ENCODE measurements around the gene ITPR1. TPM values are rescaled to one million over a fixed set of nuclear protein-coding genes. Genes with fewer than 3 reads are reported as not detected.

Gene ITPR1
- polyA plus RNA-seq, 6 donors from 2014 or later: 54.8 to 110 (median 87.3) TPM

- peak overlapping the region in 1 of 8 donors; percentile 19 for H3K4me3 Mint-ChIP-seq
- H3K9me3 Mint-ChIP-seq: no peaks in the 10 kb centered on the region
- H3K4me1 Mint-ChIP-seq: peaks cover 2 to 6% (median 3%) of the 10 kb centered on the region in 3 donors
- ATAC-seq (ENCODE audit: low read depth in 2 of 2) (no peak), DNase-seq (no peak)
- H3K27me3 Mint-ChIP-seq: no peaks in the 10 kb centered on the region
- H3K36me3 Mint-ChIP-seq: peaks cover 11 to 28% of the 10 kb centered on the region in 2 donors
- peak overlapping the region in 3 of 6 donors; percentile 22 to 51 (median 27) for H3K27ac Mint-ChIP-seq
Measured at GRCh38 chr3:4730719-4731118, 237.6 kb downstream of the ITPR1 start.

GRCh38 chr3:4731543-4732111 is 238.5 kb downstream of the ITPR1 start:
- Mint-ChIP-seq H3K36me3 (peaks cover 20 to 32% of the 10 kb centered on the region in 2 donors), H3K27ac (peak overlapping the region in 3 of 6 donors; percentile 20 to 36 (median 28)), H3K4me3 (no peak overlapping the region), H3K27me3 (no peaks in the 10 kb centered on the region), H3K4me1 (peaks cover 2 to 6% (median 4%) of the 10 kb centered on the region in 3 donors), H3K9me3 (no peaks in the 10 kb centered on the region)
- no peak for ATAC-seq (ENCODE audit: low read depth in 2 of 2)
- no peak for DNase-seq

- H3K27ac Mint-ChIP-seq: peak overlapping the region in 2 of 6 donors; percentile 10 to 12
- H3K9me3 Mint-ChIP-seq: no peaks in the 10 kb centered on the region
- peaks cover 33 to 42% of the 10 kb centered on the region in 2 donors for H3K36me3 Mint-ChIP-seq
- ATAC-seq (ENCODE audit: low read depth in 2 of 2) (no peak), DNase-seq (no peak)
- no peak overlapping the region for H3K4me3 Mint-ChIP-seq
- H3K4me1 Mint-ChIP-seq: peaks cover 8 to 16% (median 12%) of the 10 kb centered on the region in 3 donors
- H3K27me3 Mint-ChIP-seq: no peaks in the 10 kb centered on the region
Measured at GRCh38 chr3:4732925-4733324, 239.8 kb downstream of the ITPR1 start.

- Mint-ChIP-seq H3K27me3 (no peaks in the 10 kb centered on the region), H3K27ac (no peak overlapping the region), H3K36me3 (peaks cover 36 to 40% of the 10 kb centered on the region in 2 donors), H3K9me3 (no peaks in the 10 kb centered on the region), H3K4me1 (peaks cover 20 to 29% (median 23%) of the 10 kb centered on the region in 3 donors), H3K4me3 (no peak overlapping the region)
- DNase-seq: no peak
- no peak for ATAC-seq (ENCODE audit: low read depth in 2 of 2)
Measured at GRCh38 chr3:4734454-4734853, 241.3 kb downstream of the ITPR1 start.

GRCh38 chr3:4735243-4735642 is 242.1 kb downstream of the ITPR1 start:
- H3K4me1 Mint-ChIP-seq: peaks cover 26 to 36% (median 30%) of the 10 kb centered on the region in 3 donors
- peak overlapping the region in 1 of 6 donors; percentile 38 for H3K27ac Mint-ChIP-seq
- no peak for ATAC-seq (ENCODE audit: low read depth in 2 of 2)

GRCh38 chr3:4736284-4736861 is 243.2 kb downstream of the ITPR1 start:
- Mint-ChIP-seq H3K27me3 (no peaks in the 10 kb centered on the region), H3K9me3 (no peaks in the 10 kb centered on the region), H3K27ac (peak overlapping the region in 2 of 6 donors; percentile 45 to 85), H3K4me1 (peaks cover 31 to 42% (median 40%) of the 10 kb centered on the region in 3 donors), H3K36me3 (peaks cover 41 to 43% of the 10 kb centered on the region in 2 donors), H3K4me3 (no peak overlapping the region)
- ATAC-seq (ENCODE audit: low read depth in 2 of 2) (no peak), DNase-seq (no peak)

More at GRCh38 chr3:4735243-4735642, 242.1 kb downstream of the ITPR1 start:
- H3K4me3 Mint-ChIP-seq: no peak overlapping the region
- peaks cover 36 to 40% of the 10 kb centered on the region in 2 donors for H3K36me3 Mint-ChIP-seq
- no peak for DNase-seq
- no peaks in the 10 kb centered on the region for H3K9me3 Mint-ChIP-seq
- H3K27me3 Mint-ChIP-seq: no peaks in the 10 kb centered on the region

- Mint-ChIP-seq H3K4me3 (no peak overlapping the region), H3K36me3 (peaks cover 52 to 56% of the 10 kb centered on the region in 2 donors)
Measured at GRCh38 chr3:4738737-4739274, 245.7 kb downstream of the ITPR1 start.

GRCh38 chr3:4739289-4740236 is 246.4 kb downstream of the ITPR1 start:
- peak overlapping the region in 5 of 6 donors; percentile 67 to 95 (median 78) for H3K27ac Mint-ChIP-seq
- no peak for DNase-seq
- H3K4me1 Mint-ChIP-seq: peaks cover 38 to 47% (median 44%) of the 10 kb centered on the region in 3 donors
- H3K27me3 Mint-ChIP-seq: no peaks in the 10 kb centered on the region
- ATAC-seq (ENCODE audit: low read depth in 2 of 2): no peak
- H3K9me3 Mint-ChIP-seq: no peaks in the 10 kb centered on the region
- no peak overlapping the region for H3K4me3 Mint-ChIP-seq
- H3K36me3 Mint-ChIP-seq: peaks cover 52 to 58% of the 10 kb centered on the region in 2 donors

More at GRCh38 chr3:4738737-4739274, 245.7 kb downstream of the ITPR1 start:
- no peak for DNase-seq
- Mint-ChIP-seq H3K9me3 (no peaks in the 10 kb centered on the region), H3K27ac (peak overlapping the region in 5 of 6 donors; percentile 50 to 88 (median 78)), H3K27me3 (no peaks in the 10 kb centered on the region), H3K4me1 (peaks cover 38 to 47% (median 44%) of the 10 kb centered on the region in 3 donors)
- ATAC-seq (ENCODE audit: low read depth in 2 of 2): no peak

- DNase-seq (no peak), ATAC-seq (ENCODE audit: low read depth in 2 of 2) (peak in 1 of 2 donors; percentile 14)
- Mint-ChIP-seq H3K36me3 (peaks cover 43 to 60% of the 10 kb centered on the region in 2 donors), H3K9me3 (no peaks in the 10 kb centered on the region), H3K4me3 (peak overlapping the region in 1 of 8 donors; percentile 47), H3K27me3 (no peaks in the 10 kb centered on the region), H3K27ac (peak overlapping the region; percentile 69 to 97 (median 87)), H3K4me1 (peaks cover 43 to 51% (median 44%) of the 10 kb centered on the region in 3 donors)
Measured at GRCh38 chr3:4740397-4741105, 247.4 kb downstream of the ITPR1 start.

GRCh38 chr3:4741106-4741403 is 247.9 kb downstream of the ITPR1 start:
- no peak for DNase-seq
- H3K9me3 Mint-ChIP-seq: no peaks in the 10 kb centered on the region
- H3K27me3 Mint-ChIP-seq: no peaks in the 10 kb centered on the region
- H3K27ac Mint-ChIP-seq: peak overlapping the region in 5 of 6 donors; percentile 69 to 97 (median 87)
- no peak for ATAC-seq (ENCODE audit: low read depth in 2 of 2)
- H3K36me3 Mint-ChIP-seq: peaks cover 39 to 61% of the 10 kb centered on the region in 2 donors
- peaks cover 43 to 53% (median 44%) of the 10 kb centered on the region in 3 donors for H3K4me1 Mint-ChIP-seq
- no peak overlapping the region for H3K4me3 Mint-ChIP-seq

- H3K4me1 Mint-ChIP-seq: peaks cover 44 to 54% (median 44%) of the 10 kb centered on the region in 3 donors
- H3K27ac Mint-ChIP-seq: peak overlapping the region in 5 of 6 donors; percentile 69 to 97 (median 86)
- DNase-seq (no peak), ATAC-seq (ENCODE audit: low read depth in 2 of 2) (no peak)
- H3K4me3 Mint-ChIP-seq: peak overlapping the region in 1 of 8 donors; percentile 53
- H3K9me3 Mint-ChIP-seq: no peaks in the 10 kb centered on the region
- no peaks in the 10 kb centered on the region for H3K27me3 Mint-ChIP-seq
- H3K36me3 Mint-ChIP-seq: peaks cover 37 to 61% of the 10 kb centered on the region in 2 donors
Measured at GRCh38 chr3:4741404-4742307, 248.5 kb downstream of the ITPR1 start.

- Mint-ChIP-seq H3K27me3 (no peaks in the 10 kb centered on the region), H3K4me1 (peaks cover 42 to 56% (median 43%) of the 10 kb centered on the region in 3 donors), H3K4me3 (no peak overlapping the region), H3K9me3 (no peaks in the 10 kb centered on the region), H3K36me3 (peaks cover 36 to 61% of the 10 kb centered on the region in 2 donors), H3K27ac (peak overlapping the region in 1 of 6 donors; percentile 15)
- ATAC-seq (ENCODE audit: low read depth in 2 of 2) (no peak), DNase-seq (no peak)
Measured at GRCh38 chr3:4742359-4742758, 249.2 kb downstream of the ITPR1 start.

All from naive B cell (primary cell).